Measurements from ENCODE around the gene SCAPER.
"Not testable (repeated sequence)": the region's sequence is repeated elsewhere in the genome, so short reads cannot be mapped to it uniquely, and the experiment has no call there.

Gene SCAPER

DNA sequence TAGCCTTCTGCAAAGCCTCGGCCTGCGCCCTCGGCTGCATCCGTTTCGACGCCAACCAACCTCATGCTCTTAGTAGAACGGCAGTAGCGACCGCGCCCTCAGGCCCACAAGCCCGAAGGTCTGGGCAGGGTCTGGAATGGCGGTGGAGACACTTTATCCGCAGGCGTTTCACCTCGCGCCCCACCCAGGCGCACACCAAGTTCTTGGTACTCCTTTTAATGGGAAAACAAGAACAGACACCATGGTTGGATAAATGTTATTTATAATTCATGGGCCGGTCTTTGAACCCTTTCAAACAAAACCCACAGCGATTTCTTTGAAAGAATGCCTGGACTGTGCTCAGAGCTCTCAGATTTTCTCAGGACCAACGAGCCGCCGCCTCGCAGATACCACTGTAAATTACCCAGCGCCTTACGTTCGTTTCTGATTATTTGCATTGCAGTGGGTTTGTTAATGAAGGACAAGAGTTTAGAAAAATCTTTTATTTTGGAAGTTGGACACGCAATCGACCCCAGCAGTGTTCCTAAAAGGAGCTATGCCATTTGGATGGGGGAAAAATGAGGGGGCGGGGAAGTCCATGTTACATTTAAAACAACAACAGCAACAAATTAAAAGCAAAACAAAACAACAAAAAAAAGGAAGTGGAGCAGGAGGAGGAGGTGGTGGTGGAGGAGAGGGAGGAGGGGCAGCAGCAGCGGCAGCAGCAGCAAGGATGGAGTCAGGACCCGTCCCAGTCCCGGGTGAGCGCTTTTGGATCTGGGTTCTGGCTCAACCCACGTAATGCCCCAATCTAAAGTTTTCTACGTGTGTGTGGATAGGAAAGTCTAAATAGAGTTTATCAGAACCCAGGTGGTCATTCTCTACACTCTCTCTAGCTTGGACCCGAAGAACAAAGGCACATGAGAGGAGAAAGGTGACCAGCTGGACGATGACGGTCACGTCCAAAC, 569.6 kb downstream of the SCAPER start:
- DNase-seq: no peak

- no peak for DNase-seq
These were observed 570.5 kb downstream of the SCAPER start for GRCh38 chr15:76334438-76335306.

GRCh38 chr15:76333720-76334437, 571.3 kb downstream of the SCAPER start:
- DNase-seq: no peak

- no peak for DNase-seq
These were observed 571.8 kb downstream of the SCAPER start for GRCh38 chr15:76333309-76333708.

DNA sequence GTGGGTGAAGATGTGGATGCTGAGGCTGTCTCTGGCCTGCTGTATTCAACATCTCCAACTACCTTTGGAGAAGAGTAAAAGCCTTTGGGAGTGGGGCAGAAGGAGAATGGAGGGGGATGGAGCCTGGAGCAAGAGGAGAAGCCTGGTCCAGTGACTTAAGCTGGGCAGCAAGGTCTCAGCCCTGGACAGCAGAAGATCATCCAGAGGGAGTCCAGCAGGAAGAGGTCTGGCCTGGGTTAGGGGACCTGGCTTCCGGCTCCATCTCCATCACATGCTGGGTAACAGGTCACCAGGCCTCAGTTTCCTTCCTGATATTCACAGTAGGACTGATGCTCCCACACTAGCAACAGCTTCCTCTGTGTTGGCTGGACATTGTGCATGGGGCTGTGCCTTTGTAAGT, 572.3 kb downstream of the SCAPER start:
- DNase-seq: no peak

DNA sequence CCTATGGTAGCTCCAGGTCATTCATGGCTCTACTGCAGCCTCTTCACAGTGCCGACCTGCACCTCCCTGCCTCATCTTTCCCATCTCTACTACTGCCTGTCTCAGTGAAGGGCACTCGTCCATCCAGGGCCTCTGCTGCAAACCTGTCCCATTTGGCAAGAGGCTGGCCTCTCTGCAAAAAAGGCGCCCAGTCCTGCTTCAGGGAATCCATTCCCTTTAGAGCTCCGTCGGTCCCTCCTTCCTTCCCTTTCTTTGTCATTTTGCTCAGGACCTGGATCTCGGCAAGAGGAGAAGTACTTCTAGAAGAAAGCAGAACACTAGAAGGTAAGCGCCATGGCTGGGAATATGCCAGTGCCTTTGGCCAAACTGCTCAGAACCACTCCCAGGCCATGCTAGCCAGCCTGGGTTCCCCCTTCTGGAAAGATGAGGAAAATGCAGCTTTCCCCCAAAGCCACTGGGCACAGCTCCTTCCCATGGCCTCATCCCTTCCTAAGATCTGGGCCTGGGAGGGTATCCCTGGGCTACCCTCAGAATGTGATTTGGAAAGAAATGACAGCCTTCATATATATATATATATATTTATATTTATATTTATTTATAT, 575.0 kb downstream of the SCAPER start:
- DNase-seq: no peak

DNA sequence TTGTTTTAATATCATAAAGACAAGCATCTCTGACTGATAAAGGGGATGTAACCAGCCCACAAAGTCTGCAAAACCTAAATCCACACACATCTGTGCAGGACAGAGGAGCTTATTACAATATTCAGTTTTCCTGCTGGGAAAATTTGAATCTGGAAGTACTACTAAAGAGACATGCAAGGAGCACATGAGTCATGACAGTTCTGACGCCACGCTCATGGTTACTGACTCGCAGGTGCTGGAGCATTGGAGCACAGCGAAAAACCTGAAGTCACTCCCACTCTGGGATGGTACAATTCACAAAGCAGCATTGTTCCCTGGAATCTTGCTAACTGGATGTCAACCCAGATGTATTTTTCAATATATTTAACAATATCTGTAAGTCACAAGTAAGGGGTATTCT, 576.2 kb downstream of the SCAPER start:
- DNase-seq: no peak

DNA sequence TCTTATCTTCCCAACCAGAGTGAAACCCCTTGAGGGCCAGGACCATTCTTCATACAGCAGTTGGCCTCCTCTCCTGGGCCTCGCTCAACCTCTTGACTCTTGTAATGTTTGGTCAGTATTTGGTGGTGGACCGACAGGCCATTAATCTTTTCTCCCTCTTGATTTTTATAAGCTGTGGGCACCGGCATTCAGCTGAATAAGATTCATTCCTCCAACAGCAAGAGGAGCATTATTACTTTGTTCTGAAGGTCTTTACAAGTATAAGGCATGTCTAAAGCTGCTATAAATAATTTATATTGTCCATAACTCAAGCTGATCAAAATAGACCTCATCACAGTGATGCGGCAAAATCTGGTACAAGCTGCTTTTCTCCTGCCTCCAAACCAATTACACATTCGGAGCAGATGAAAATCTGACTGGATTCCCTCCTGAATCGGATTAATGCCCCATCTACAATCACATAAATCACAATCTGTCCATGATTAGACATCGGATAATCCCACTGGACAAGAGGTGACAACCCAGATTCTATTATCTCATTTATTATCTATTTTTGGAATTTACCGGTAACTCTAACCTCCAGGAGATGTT, 576.9 kb downstream of the SCAPER start:
- no peak for DNase-seq

- DNase-seq: no peak
These were observed 577.7 kb downstream of the SCAPER start for GRCh38 chr15:76327191-76328105.

DNA sequence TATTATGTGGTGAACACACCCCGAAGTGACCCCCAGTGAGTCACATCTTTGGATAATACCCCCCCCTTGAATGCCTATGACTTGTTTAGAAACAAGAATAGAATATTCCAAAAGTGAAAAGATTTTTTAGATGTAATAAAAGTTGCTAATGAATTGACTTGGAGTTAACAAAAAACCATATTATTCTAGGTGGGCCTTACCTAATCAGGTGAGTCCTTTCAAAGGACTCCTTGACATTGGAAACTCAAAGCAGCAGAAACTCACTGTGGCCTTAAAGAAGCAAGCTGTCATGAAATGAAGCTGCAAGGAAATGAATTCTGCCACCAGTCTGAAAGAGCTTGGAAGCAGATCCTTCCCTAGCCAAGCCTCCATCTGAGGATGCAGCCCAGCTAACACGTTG, 579.4 kb downstream of the SCAPER start:
- DNase-seq: no peak

- DNase-seq: no peak
These were observed 581.1 kb downstream of the SCAPER start for GRCh38 chr15:76324066-76324465.

GRCh38 chr15:76321602-76322001, 583.5 kb downstream of the SCAPER start:
- no peak for DNase-seq

GRCh38 chr15:76321171-76321570, 584.0 kb downstream of the SCAPER start:
- DNase-seq: no peak

DNA sequence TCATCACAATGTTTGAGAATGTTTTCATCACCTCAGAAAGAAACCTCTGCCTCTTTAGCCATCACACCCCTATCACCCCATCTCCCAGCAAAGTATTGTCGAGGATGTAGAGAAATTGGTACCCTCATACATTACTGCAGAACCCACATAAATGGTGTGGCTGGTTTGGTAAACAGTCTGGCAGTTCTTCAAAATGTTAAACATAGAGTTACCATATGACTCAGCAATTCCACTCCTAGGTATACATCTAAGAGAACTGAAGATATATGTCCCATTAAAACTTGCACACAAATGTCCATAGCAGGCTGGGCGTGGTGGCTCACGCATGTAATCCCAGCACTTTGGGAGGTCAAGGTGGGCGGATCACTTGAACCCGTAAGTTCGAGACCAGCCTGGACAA, 585.1 kb downstream of the SCAPER start:
- DNase-seq: no peak

DNA sequence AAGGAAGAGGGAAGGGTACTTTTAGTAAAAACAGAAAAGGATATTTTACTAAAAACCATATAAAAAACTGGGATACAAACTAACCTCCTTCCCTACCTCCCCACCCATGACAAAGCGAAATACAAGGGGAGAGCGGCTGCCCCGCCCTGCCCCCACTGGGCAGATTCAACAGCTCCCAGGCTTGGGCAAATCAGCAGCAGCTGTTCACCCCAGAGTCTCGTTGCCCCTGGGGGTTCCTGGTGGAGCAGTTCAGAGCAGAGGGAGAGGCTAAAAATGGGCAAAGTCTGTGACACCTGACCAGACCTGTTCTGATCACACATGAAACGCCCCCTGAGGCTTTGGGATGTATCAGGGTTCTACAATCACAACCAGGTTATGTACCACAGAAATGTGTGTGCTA, 591.4 kb downstream of the SCAPER start:
- no peak for DNase-seq

DNA sequence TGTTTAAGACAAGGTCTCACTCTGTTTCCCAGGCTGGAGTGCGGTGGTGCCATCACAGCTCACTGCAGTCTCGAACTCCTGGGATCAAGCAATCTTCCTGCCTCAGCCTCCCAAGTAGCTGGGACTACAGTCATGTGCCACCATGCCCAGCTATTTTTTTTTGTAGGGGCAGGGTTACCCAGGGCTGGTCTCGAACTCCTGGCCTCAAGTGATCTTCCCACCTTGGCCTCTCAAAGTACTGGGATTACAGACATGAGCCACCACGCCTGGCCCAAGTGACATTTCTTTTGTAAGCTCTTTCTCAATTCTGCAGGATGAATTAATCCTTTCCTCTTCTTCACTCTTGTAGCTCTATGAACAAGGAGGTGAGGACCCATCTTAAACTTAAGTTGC, 592.0 kb downstream of the SCAPER start:
- DNase-seq: not testable (repeated sequence)

DNA sequence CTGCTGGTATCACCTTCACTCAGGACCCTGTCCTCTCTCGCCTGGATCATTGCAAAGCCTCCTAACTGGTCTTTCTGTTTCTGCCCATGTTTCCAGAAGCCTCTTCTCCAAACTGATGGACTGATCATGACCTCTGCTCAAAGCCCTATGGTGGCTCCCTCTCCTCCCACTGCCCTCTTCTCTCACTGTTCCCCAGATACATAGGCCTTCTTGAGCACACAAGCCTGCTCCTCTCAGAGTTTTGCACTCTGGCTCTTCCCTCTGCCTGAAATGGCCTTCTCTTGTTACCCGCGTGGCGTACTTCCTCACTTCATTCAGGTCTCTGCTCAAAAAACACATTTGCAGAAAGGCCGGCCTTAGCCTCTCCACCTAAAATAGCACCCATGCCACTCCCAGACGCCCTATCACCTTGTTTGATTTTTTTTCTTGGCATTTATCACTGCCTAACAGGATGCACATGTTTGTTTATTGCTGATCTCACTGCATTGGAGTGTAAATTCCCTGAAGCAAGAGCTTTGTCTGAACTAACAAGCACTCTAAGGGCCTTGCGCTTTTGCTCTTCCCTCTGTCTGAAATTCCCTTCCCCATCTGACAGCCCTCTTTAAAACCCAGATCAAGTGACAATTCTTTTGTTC, 592.5 kb downstream of the SCAPER start:
- DNase-seq: no peak

DNA sequence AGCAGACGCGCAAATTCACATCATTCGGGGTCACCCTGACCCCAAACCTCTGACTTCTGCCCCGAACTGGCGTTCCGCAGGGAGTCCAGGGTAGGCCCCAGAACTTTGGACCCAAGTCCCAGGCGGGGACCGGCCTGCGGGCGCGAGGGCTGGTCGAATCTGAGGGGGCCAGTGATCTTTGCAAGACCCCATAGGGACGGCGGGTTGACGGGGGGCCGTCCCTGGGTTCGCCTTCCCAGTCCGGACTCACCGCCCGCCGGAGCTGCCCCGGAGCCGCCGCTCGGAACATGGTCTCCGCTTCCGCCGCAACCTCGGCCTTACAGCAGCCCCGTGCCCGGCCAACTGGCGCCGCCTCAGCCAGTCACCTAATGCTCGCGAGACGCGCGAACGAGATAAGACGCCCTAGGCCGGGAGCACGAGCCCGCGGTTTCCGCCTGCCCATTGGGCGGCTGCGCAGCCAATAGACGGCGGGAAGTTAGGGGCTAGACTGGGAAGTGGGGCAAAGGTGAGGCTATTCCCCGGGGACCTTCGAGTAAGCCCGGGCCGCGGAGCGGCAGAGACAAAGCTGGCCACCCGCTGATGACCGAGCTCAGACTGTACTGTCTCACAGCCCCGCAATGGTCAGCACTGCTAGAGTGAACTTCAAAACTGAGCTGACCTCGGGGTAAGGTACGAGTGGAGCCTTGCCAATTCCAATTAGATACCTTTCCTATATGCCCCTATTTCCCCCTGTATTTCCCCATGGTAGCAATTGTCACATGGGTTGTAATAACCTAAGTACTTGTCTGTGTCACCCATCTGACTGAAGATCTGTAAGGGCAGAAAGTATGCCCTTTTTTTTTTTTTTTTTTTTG, 593.8 kb downstream of the SCAPER start, which contains the start of gene ETFA:
ETFA (minus strand) TSS at position 370 of the 854 bp plus-strand sequence; CDS start at position 289, 81 bp downstream.
- peak; percentile 96 for DNase-seq

- peak; percentile 55 for DNase-seq
These were observed 594.6 kb downstream of the SCAPER start for GRCh38 chr15:76310475-76311099.

All from stimulated activated CD8-positive, alpha-beta memory T cell treated with anti-CD3 and anti-CD28 coated beads, Interleukin-4, amount 100 ng/mL, for 48 hours (primary cell).